Progenitor cell of endocrine pancreas (in vitro differentiated cells): ENCODE data around the gene CD4. TPM values are rescaled to one million over a fixed set of nuclear protein-coding genes. Genes with fewer than 3 reads are reported as not detected.

Experiments used
- DNase-seq: peaks from one replicate; pipeline ENCODE4 v3.0.0; 2021; ENCODE audit warnings: low spot score; ENCODE audit not compliant: unreplicated experiment
- H3K27ac Mint-ChIP-seq: 2 replicates; pipeline ENCODE4 v1.8.0; 2021; ENCODE audit warnings: mild to moderate bottlenecking, moderate library complexity, mixed read lengths
- H3K27me3 Mint-ChIP-seq: 2 replicates; pipeline ENCODE4 v1.8.0; 2021; ENCODE audit warnings: mixed read lengths
- H3K36me3 Mint-ChIP-seq: 2 replicates; pipeline ENCODE4 v1.8.0; 2022; ENCODE audit warnings: mixed read lengths; ENCODE audit not compliant: insufficient read depth
- H3K4me1 Mint-ChIP-seq: 2 replicates; pipeline ENCODE4 v1.8.0; 2021; ENCODE audit warnings: low read depth, mixed read lengths
- H3K4me3 Mint-ChIP-seq: 2 replicates; pipeline ENCODE4 v1.8.0; 2021; ENCODE audit warnings: low read depth, mild to moderate bottlenecking, moderate library complexity, mixed read lengths
- H3K9me3 Mint-ChIP-seq: 2 replicates; pipeline ENCODE4 v1.8.0; 2021; ENCODE audit warnings: low read depth, mixed read lengths
- total RNA-seq: library from RNA; stranded (reverse); gene quantifications from 2 replicates; pipeline ENCODE4 v1.2.1, GENCODE V29; 2021
- TF ChIP-seq, protein P1 (sequence below): fragments of 200-600 bp; sonication (generic); IDR thresholded peaks from one replicate; pipeline ENCODE4 v1.5.0; 2021; ENCODE audit warnings: antibody characterized with exemption, mild to moderate bottlenecking; ENCODE audit not compliant: unreplicated experiment

Gene CD4
- total RNA-seq, 1 donor from 2014 or later, result 1.5 TPM

- peaks cover 16% of the 10 kb centered on the region for H3K27me3 Mint-ChIP-seq
- no peaks in the 10 kb centered on the region for H3K36me3 Mint-ChIP-seq
- no peaks in the 10 kb centered on the region for H3K9me3 Mint-ChIP-seq
- DNase-seq, result no peak
- H3K4me1 Mint-ChIP-seq, result peaks cover 4% of the 10 kb centered on the region
- TF ChIP-seq, protein P1, sequence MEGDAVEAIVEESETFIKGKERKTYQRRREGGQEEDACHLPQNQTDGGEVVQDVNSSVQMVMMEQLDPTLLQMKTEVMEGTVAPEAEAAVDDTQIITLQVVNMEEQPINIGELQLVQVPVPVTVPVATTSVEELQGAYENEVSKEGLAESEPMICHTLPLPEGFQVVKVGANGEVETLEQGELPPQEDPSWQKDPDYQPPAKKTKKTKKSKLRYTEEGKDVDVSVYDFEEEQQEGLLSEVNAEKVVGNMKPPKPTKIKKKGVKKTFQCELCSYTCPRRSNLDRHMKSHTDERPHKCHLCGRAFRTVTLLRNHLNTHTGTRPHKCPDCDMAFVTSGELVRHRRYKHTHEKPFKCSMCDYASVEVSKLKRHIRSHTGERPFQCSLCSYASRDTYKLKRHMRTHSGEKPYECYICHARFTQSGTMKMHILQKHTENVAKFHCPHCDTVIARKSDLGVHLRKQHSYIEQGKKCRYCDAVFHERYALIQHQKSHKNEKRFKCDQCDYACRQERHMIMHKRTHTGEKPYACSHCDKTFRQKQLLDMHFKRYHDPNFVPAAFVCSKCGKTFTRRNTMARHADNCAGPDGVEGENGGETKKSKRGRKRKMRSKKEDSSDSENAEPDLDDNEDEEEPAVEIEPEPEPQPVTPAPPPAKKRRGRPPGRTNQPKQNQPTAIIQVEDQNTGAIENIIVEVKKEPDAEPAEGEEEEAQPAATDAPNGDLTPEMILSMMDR, result no peak
- no peak overlapping the region for H3K4me3 Mint-ChIP-seq
- no peak overlapping the region for H3K27ac Mint-ChIP-seq
Observed at GRCh38 chr12:6784296-6784695, 5.0 kb upstream of the CD4 start.

- no peak for DNase-seq
- Mint-ChIP-seq H3K27ac (no peak overlapping the region), H3K4me1 (peaks cover 4% of the 10 kb centered on the region), H3K36me3 (no peaks in the 10 kb centered on the region), H3K4me3 (no peak overlapping the region), H3K9me3 (no peaks in the 10 kb centered on the region), H3K27me3 (peaks cover 19% of the 10 kb centered on the region)
- TF ChIP-seq, protein P1, result no peak
Observed at GRCh38 chr12:6784761-6785160, 4.6 kb upstream of the CD4 start.

- Mint-ChIP-seq H3K27ac (no peak overlapping the region), H3K36me3 (no peaks in the 10 kb centered on the region), H3K4me3 (no peak overlapping the region), H3K27me3 (peaks cover 22% of the 10 kb centered on the region), H3K9me3 (no peaks in the 10 kb centered on the region), H3K4me1 (peaks cover 4% of the 10 kb centered on the region)
- no peak for DNase-seq
- TF ChIP-seq, protein P1, result no peak
Observed at GRCh38 chr12:6786416-6787094, 2.8 kb upstream of the CD4 start.

DNA sequence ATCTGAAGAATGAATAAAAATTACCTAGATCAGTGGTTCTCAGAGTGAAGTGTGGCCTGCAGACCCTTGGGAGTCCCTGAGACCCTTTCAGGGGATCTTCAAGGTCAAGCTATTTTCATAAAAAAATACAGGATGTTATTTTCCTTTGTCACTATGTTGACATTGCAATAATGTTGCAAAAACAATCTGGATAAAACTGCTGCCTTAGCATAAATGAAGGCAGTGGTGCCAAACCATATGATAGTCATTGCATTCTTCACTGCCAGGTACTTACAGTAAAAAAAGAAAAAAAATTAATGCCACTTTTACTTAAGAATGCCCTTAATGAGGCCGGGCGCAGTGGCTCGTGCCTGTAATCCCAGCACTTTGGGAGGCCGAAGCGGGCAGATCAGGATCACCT, 2.0 kb upstream of the CD4 start:
- Mint-ChIP-seq H3K36me3 (no peaks in the 10 kb centered on the region), H3K27me3 (peaks cover 24% of the 10 kb centered on the region), H3K4me3 (no peak overlapping the region), H3K27ac (no peak overlapping the region), H3K4me1 (peaks cover 4% of the 10 kb centered on the region), H3K9me3 (no peaks in the 10 kb centered on the region)
- TF ChIP-seq, protein P1, result no peak
- no peak for DNase-seq

GRCh38 chr12:6790496-6791150, 1.3 kb downstream of the CD4 start:
- no peak overlapping the region for H3K4me3 Mint-ChIP-seq
- peaks cover 8% of the 10 kb centered on the region for H3K4me1 Mint-ChIP-seq
- no peaks in the 10 kb centered on the region for H3K9me3 Mint-ChIP-seq
- DNase-seq, result no peak
- TF ChIP-seq, protein P1, result no peak
- H3K27me3 Mint-ChIP-seq, result peaks cover 31% of the 10 kb centered on the region
- no peak overlapping the region for H3K27ac Mint-ChIP-seq
- H3K36me3 Mint-ChIP-seq, result no peaks in the 10 kb centered on the region
